Measurements from ENCODE around the gene NPVF. TPM values are rescaled to one million over a fixed set of nuclear protein-coding genes. Genes with fewer than 3 reads are reported as not detected.

NPVF gene
- polyA plus RNA-seq, 3 donors = not detected

GRCh38 chr7:25179771-25180591 lies 48.3 kb downstream of the NPVF start:
- H3K9me3 Mint-ChIP-seq = peaks cover 0 to 3% (median 0%) of the 10 kb centered on the region in 7 donors
- Histone ChIP-seq H3K4me2 (replicated peaks; ENCODE audit: extremely low read depth, low read length, poor library complexity, severe bottlenecking) (peak overlapping the region; percentile 83), H4K20me1 (ENCODE audit: insufficient read depth, low read length) (no peaks in the 10 kb centered on the region), H3K79me2 (ENCODE audit: insufficient read depth, low read length) (no peaks in the 10 kb centered on the region), H3K4me1 (ENCODE audit: control insufficient read depth in 1 of 2, insufficient read depth in 2 of 2, low read length in 2 of 2) (peaks cover 13 to 15% of the 10 kb centered on the region in 2 donors), H3K27me3 (ENCODE audit: control insufficient read depth in 2 of 2, insufficient read depth in 2 of 2, low read length in 2 of 2) (no peaks in the 10 kb centered on the region), H3K9ac (ENCODE audit: insufficient read depth, low read length, poor library complexity, severe bottlenecking) (peak overlapping the region; percentile 87), H3K36me3 (replicated peaks in 1 of 2; ENCODE audit: control insufficient read depth in 1 of 2, insufficient read depth in 2 of 2, low read length in 2 of 2) (no peaks in the 10 kb centered on the region), H3K27ac (ENCODE audit: low read depth in 1 of 2, low read length in 2 of 2) (peak overlapping the region; percentile 70 to 88), H2AFZ (ENCODE audit: insufficient read depth, low read depth, low read length, poor library complexity, severe bottlenecking) (peak overlapping the region; percentile 97), H3K9me3 (replicated peaks in 1 of 2; ENCODE audit: control insufficient read depth in 1 of 2, insufficient read depth in 1 of 2, low read length in 2 of 2) (no peaks in the 10 kb centered on the region), H3K4me3 (replicated peaks in 1 of 3; ENCODE audit: low read depth in 2 of 3, low read length in 3 of 3) (peak overlapping the region; percentile 66 to 83 (median 77))
- peaks cover 14 to 15% of the 10 kb centered on the region in 2 donors for H3K36me3 Mint-ChIP-seq
- peaks cover 6 to 12% (median 6%) of the 10 kb centered on the region in 3 donors for H3K27me3 Mint-ChIP-seq (ENCODE audit: low read depth in 3 of 3)
- intact Hi-C loops (cut with micrococcal nuclease) = loop anchor here in 1 of 2 donors (2.0 kb wide), 1 partner anchor 55 kb away; the partner anchor contains the start of gene CYCS
- H3K27ac Mint-ChIP-seq = peak overlapping the region; percentile 80 to 95 (median 89)
- under 1% methylated on average over 59 of the region's 74 CpGs for WGBS (ENCODE audit: insufficient coverage)
- TF ChIP-seq CTCF (IDR thresholded peaks at IDR 0.05) = peak; percentile 97
- peak overlapping the region; percentile 82 to 95 for H3K4me3 Mint-ChIP-seq
- DNase-seq = peak; percentile 94 to 96 (median 95)
- H3K4me1 Mint-ChIP-seq = peaks cover 20% of the 10 kb centered on the region

GRCh38 chr7:25179325-25179724 lies 49.0 kb downstream of the NPVF start:
- 30% methylated on average over 5 of the region's 9 CpGs for WGBS (ENCODE audit: insufficient coverage)
- Histone ChIP-seq H3K9me3 (replicated peaks in 1 of 2; ENCODE audit: control insufficient read depth in 1 of 2, insufficient read depth in 1 of 2, low read length in 2 of 2) (no peaks in the 10 kb centered on the region), H3K9ac (ENCODE audit: insufficient read depth, low read length, poor library complexity, severe bottlenecking) (peak overlapping the region; percentile 87), H3K27me3 (ENCODE audit: control insufficient read depth in 2 of 2, insufficient read depth in 2 of 2, low read length in 2 of 2) (no peaks in the 10 kb centered on the region), H3K79me2 (ENCODE audit: insufficient read depth, low read length) (no peaks in the 10 kb centered on the region), H3K36me3 (replicated peaks in 1 of 2; ENCODE audit: control insufficient read depth in 1 of 2, insufficient read depth in 2 of 2, low read length in 2 of 2) (no peaks in the 10 kb centered on the region), H3K27ac (ENCODE audit: low read depth in 1 of 2, low read length in 2 of 2) (peak overlapping the region; percentile 70 to 88), H2AFZ (ENCODE audit: insufficient read depth, low read depth, low read length, poor library complexity, severe bottlenecking) (peak overlapping the region; percentile 97), H3K4me3 (replicated peaks in 1 of 3; ENCODE audit: low read depth in 2 of 3, low read length in 3 of 3) (peak overlapping the region; percentile 66 to 83 (median 77)), H3K4me1 (ENCODE audit: control insufficient read depth in 1 of 2, insufficient read depth in 2 of 2, low read length in 2 of 2) (peaks cover 13 to 15% of the 10 kb centered on the region in 2 donors), H4K20me1 (ENCODE audit: insufficient read depth, low read length) (no peaks in the 10 kb centered on the region), H3K4me2 (replicated peaks; ENCODE audit: extremely low read depth, low read length, poor library complexity, severe bottlenecking) (peak overlapping the region; percentile 83)
- TF ChIP-seq CTCF (IDR thresholded peaks at IDR 0.05) = no peak
- H3K27me3 Mint-ChIP-seq (ENCODE audit: low read depth in 3 of 3) = peaks cover 6 to 7% (median 6%) of the 10 kb centered on the region in 3 donors
- H3K9me3 Mint-ChIP-seq = peaks cover 0 to 3% (median 0%) of the 10 kb centered on the region in 7 donors
- DNase-seq = no peak
- H3K4me1 Mint-ChIP-seq = peaks cover 20% of the 10 kb centered on the region
- peak overlapping the region; percentile 38 to 88 (median 84) for H3K27ac Mint-ChIP-seq
- H3K4me3 Mint-ChIP-seq = peak overlapping the region; percentile 82 to 90
- H3K36me3 Mint-ChIP-seq = peaks cover 14 to 15% of the 10 kb centered on the region in 2 donors
- intact Hi-C loops (cut with micrococcal nuclease) = no loop called here

Small RNAs within 50 kb of the gene (small RNA-seq; reads per million reads assigned to genes)
- not detected for gene RF00012 (ENCODE audit: insufficient read length, low read depth)

Other genes starting within 250 kb of the NPVF start
- gene OSBPL3, start 248.3 kb downstream of the NPVF start, polyA plus RNA-seq = 1 to 10 TPM; 2.6 to 9.2 (median 3.7) TPM
- gene CYCS, start 103.2 kb downstream of the NPVF start, polyA plus RNA-seq = 10 to 100 TPM; 35.8 to 99.3 (median 80.8) TPM

Data from CD14-positive monocyte (primary cell).